GM12873 (cell line): ENCODE measurements around the gene SEC14L3.

Experiments
- TF ChIP-seq, protein P1 (sequence below): IDR thresholded peaks from 2 replicates; pipeline ENCODE4 v1.5.1; 2012; ENCODE audit warnings: low read depth, mild to moderate bottlenecking, moderate library complexity, low read length, control low read depth; ENCODE audit not compliant: insufficient read depth; ENCODE audit errors: missing control alignments

The SEC14L3 gene

GRCh38 chr22:30433227-30433626 lies 38.6 kb downstream of the SEC14L3 start:
- TF ChIP-seq, protein P1, sequence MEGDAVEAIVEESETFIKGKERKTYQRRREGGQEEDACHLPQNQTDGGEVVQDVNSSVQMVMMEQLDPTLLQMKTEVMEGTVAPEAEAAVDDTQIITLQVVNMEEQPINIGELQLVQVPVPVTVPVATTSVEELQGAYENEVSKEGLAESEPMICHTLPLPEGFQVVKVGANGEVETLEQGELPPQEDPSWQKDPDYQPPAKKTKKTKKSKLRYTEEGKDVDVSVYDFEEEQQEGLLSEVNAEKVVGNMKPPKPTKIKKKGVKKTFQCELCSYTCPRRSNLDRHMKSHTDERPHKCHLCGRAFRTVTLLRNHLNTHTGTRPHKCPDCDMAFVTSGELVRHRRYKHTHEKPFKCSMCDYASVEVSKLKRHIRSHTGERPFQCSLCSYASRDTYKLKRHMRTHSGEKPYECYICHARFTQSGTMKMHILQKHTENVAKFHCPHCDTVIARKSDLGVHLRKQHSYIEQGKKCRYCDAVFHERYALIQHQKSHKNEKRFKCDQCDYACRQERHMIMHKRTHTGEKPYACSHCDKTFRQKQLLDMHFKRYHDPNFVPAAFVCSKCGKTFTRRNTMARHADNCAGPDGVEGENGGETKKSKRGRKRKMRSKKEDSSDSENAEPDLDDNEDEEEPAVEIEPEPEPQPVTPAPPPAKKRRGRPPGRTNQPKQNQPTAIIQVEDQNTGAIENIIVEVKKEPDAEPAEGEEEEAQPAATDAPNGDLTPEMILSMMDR: no peak

DNA sequence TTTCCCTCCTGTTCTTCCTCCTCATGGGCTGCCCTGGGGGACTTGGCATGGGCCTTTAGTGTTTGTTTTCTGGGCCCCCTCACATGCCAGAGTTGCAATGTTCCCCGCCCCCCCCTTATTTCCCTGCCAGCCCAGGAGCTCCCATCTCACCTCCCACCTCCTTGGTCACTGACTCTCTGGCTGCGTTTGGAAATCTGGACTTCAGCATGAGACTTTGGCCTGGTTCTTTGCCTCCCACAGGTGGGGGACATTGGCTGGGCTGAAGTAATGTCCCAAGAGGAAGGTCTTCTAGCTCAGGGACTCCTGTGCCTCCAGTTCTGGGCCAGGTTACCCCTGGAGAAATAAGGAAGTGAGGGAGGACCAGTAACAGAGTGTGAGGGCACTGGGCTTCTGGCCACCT lies 39.3 kb downstream of the SEC14L3 start:
- TF ChIP-seq, protein P1: no peak

DNA sequence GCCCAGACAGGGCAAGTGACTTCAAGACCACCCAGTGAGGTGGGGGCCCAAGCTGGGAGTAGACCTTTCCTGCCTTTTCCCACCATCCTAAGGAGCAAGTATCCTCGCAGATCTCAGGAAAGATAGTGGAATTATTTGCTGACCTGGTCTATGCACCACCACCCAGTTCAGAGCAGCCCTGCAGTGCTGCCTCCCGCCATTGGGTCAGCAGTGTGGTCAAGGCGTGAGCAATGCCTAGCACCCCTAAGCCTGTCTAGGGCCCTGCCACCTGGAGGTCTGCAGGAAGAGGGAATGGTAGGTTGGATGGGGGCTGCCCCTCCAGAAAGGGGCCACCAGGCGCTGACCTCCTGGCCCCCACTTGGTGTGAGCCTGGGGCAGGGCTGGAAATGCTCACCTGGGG lies 39.7 kb downstream of the SEC14L3 start:
- TF ChIP-seq, protein P1: no peak

DNA sequence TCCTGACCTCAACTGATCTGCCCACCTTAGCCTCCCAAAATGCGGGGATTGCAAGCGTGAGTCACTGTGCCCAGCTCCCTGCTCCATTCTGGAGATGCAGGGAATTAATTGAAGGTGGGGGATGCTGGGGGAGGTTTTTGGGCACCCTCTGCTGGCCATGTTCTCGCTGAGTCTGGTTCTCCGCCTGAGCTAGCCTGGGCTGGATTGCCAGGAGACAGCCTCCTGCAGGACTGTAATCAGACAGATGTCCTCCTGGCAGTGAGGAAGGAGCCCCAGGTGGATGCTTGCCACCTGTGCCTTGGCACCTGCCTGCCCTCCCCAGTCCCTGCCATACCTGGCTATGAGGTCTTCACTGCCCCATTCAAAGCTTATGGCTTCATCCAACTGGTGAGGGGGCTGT lies 40.9 kb downstream of the SEC14L3 start:
- TF ChIP-seq, protein P1: no peak

DNA sequence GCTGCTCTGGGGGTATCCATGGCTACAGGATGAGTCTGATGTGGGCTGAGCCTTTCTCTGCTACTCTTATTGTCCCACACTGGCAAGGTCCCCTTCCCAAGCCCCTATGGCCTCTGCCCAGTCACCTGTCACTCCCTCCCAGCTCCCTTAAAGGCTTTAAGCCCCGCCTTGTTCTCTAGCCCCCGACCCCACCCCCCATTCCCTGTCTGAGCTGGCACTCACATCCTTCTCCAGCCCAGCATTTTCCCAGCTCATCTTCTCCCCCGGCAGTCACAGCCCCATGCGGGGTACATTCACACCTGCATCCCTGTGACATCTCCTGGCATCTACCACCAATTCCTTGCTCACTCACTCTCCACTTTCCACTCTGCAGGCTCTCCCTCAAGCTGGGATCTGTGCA lies 41.9 kb downstream of the SEC14L3 start:
- TF ChIP-seq, protein P1: no peak

DNA sequence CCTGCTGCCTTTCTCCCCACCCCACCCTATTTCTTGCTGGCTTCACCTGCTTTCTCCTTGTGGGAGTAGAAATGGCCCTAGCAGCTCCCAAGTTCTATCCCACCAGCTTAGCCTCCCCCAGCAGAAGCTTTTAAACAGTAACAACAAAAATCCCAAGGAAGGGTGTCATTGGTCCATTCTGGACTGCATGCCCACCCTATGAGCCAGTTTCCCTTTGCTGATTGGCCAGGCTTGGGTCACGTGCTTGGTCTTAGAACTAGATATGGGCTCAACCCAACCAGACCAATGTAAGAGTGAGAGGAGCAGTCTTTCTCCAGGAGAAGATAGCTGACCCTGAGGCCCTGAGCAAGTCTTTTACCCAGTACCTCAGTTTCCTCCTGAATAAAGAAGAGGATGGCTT lies 43.9 kb downstream of the SEC14L3 start:
- TF ChIP-seq, protein P1: no peak

DNA sequence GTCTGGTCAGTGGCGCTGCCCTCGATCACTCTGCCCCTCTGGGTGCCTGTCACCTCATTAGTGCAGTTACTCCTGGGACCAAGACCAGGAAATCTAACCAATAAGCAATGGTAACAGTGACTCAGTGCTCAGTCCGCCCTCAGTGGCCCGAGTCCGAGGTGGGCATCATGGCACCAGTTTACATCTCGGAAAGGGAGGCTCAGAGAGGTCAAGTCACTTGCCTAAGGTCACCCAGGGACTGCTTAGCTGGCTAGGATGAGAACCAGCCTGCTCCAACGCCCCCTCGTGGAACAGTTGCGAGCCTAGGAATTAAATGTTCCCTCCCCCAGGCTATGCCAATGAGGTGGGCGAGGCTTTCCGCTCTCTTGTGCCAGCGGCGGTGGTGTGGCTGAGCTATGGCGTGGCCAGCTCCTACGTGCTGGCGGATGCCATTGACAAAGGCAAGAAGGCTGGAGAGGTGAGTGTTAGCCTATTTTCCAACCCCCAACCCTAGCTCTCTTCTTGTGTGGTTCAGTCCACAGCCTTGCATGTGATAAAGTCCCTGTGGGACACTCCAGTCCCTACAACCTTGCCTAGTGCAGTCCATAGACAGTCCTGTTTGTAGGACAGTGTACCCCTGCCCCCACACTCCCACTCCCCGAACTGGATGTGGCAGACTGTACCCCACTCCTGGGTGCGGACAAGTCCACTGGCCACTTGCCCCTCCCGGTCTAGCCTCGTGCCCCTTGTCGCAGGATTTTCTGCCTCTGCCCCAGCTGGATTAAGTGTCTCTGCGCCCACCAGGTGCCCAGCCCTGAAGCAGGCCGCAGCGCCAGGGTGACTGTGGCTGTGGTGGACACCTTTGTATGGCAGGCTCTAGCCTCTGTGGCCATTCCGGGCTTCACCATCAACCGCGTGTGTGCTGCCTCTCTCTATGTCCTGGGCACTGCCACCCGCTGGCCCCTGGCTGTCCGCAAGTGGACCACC lies 45.1 kb downstream of the SEC14L3 start:
- TF ChIP-seq, protein P1: peak; percentile 91
